HTERT RPE-1 (cell line): ENCODE measurements around the gene SIK3.

ENCODE experiments used
- in situ Hi-C: fragments of 300-500 bp; cut with MboI; formaldehyde crosslinking; loops from 4 replicates; pipeline ENCODE4 v1.14.3; 2020; ENCODE audit warnings: low sequenced_read_pairs

SIK3 gene

GRCh38 chr11:117011541-117011898 lies 86.7 kb downstream of the SIK3 start:
- in situ Hi-C loops, result no loop called here

GRCh38 chr11:117010808-117011540 lies 87.3 kb downstream of the SIK3 start:
- in situ Hi-C loops, result no loop called here

- in situ Hi-C loops, result no loop called here
Measured at GRCh38 chr11:117009905-117010605, 88.2 kb downstream of the SIK3 start.

GRCh38 chr11:117005758-117006157 lies 92.5 kb downstream of the SIK3 start:
- in situ Hi-C loops, result no loop called here

- in situ Hi-C loops, result no loop called here
Measured at GRCh38 chr11:117002639-117003299, 95.5 kb downstream of the SIK3 start.

GRCh38 chr11:117000014-117000737 lies 98.1 kb downstream of the SIK3 start:
- in situ Hi-C loops, result no loop called here

- in situ Hi-C loops, result no loop called here
Measured at GRCh38 chr11:116997071-116997470, 101.2 kb downstream of the SIK3 start.

- in situ Hi-C loops, result no loop called here
Measured at GRCh38 chr11:116994195-116994594, 104.0 kb downstream of the SIK3 start.

GRCh38 chr11:116993599-116993998 lies 104.6 kb downstream of the SIK3 start:
- in situ Hi-C loops, result no loop called here

GRCh38 chr11:116991491-116991890 lies 106.7 kb downstream of the SIK3 start:
- in situ Hi-C loops, result no loop called here

GRCh38 chr11:116990811-116991210 lies 107.4 kb downstream of the SIK3 start:
- in situ Hi-C loops, result no loop called here

GRCh38 chr11:116990061-116990473 lies 108.2 kb downstream of the SIK3 start:
- in situ Hi-C loops, result no loop called here

GRCh38 chr11:116989184-116989583 lies 109.0 kb downstream of the SIK3 start:
- in situ Hi-C loops, result no loop called here

GRCh38 chr11:116986521-116987105 lies 111.6 kb downstream of the SIK3 start:
- in situ Hi-C loops, result no loop called here

GRCh38 chr11:116984589-116984988 lies 113.6 kb downstream of the SIK3 start:
- in situ Hi-C loops, result no loop called here

- in situ Hi-C loops, result no loop called here
Measured at GRCh38 chr11:116984186-116984585, 114.0 kb downstream of the SIK3 start.

GRCh38 chr11:116981266-116981885 lies 116.9 kb downstream of the SIK3 start:
- in situ Hi-C loops, result no loop called here

- in situ Hi-C loops, result no loop called here
Measured at GRCh38 chr11:116980136-116980793, 118.0 kb downstream of the SIK3 start.

GRCh38 chr11:116976941-116977570 lies 121.2 kb downstream of the SIK3 start:
- in situ Hi-C loops, result no loop called here

- in situ Hi-C loops, result no loop called here
Measured at GRCh38 chr11:116975661-116976060, 122.6 kb downstream of the SIK3 start.
